Measurements from ENCODE around the gene TEX44.

TEX44 gene

GRCh38 chr2:231592636-231593145 lies at the start of gene TEX44:
Gene TEX44 (plus strand): TSS chr2:231592864. CDS start chr2:231592952, 88 bp downstream.
- no peak within 1 kb of the TSS for H3K4me3 ChIP-seq (ENCODE audit: low read depth, low read length)
- TF ChIP-seq CTCF (IDR thresholded peaks at IDR 0.05; ENCODE audit: low read depth, low read length) = no peak
- H3K27ac ChIP-seq = no peak within 1 kb of the TSS
- no peaks in the 10 kb centered on the region for H3K36me3 ChIP-seq
- H3K9me3 ChIP-seq (ENCODE audit: severe bottlenecking) = no peaks in the 10 kb centered on the region
- no peaks in the 10 kb centered on the region for H3K27me3 ChIP-seq (ENCODE audit: insufficient read depth, low read depth, severe bottlenecking)
- no peak for DNase-seq

- no peaks in the 10 kb centered on the region for H3K27me3 ChIP-seq (ENCODE audit: insufficient read depth, low read depth, severe bottlenecking)
- H3K36me3 ChIP-seq = no peaks in the 10 kb centered on the region
- no peak for TF ChIP-seq CTCF (IDR thresholded peaks at IDR 0.05; ENCODE audit: low read depth, low read length)
- no peak for DNase-seq
- H3K9me3 ChIP-seq (ENCODE audit: severe bottlenecking) = peaks cover 9% of the 10 kb centered on the region
- no peak overlapping the region for H3K4me3 ChIP-seq (ENCODE audit: low read depth, low read length)
- H3K27ac ChIP-seq = no peak overlapping the region
Observed at GRCh38 chr2:231545105-231545902, 47.4 kb upstream of the TEX44 start.

GRCh38 chr2:231546014-231546715 lies 46.5 kb upstream of the TEX44 start:
- no peak for DNase-seq
- H3K9me3 ChIP-seq (ENCODE audit: severe bottlenecking) = peaks cover 10% of the 10 kb centered on the region
- no peak overlapping the region for H3K4me3 ChIP-seq (ENCODE audit: low read depth, low read length)
- H3K27me3 ChIP-seq (ENCODE audit: insufficient read depth, low read depth, severe bottlenecking) = no peaks in the 10 kb centered on the region
- no peak overlapping the region for H3K27ac ChIP-seq
- no peak for TF ChIP-seq CTCF (IDR thresholded peaks at IDR 0.05; ENCODE audit: low read depth, low read length)
- no peaks in the 10 kb centered on the region for H3K36me3 ChIP-seq

- Histone ChIP-seq H3K27ac (no peak overlapping the region), H3K36me3 (no peaks in the 10 kb centered on the region), H3K9me3 (ENCODE audit: severe bottlenecking) (peaks cover 14% of the 10 kb centered on the region), H3K27me3 (ENCODE audit: insufficient read depth, low read depth, severe bottlenecking) (no peaks in the 10 kb centered on the region), H3K4me3 (ENCODE audit: low read depth, low read length) (no peak overlapping the region)
- no peak for TF ChIP-seq CTCF (IDR thresholded peaks at IDR 0.05; ENCODE audit: low read depth, low read length)
- no peak for DNase-seq
Observed at GRCh38 chr2:231547315-231548110, 45.2 kb upstream of the TEX44 start.

- Histone ChIP-seq H3K9me3 (ENCODE audit: severe bottlenecking) (peaks cover 16% of the 10 kb centered on the region), H3K27ac (no peak overlapping the region), H3K36me3 (no peaks in the 10 kb centered on the region), H3K27me3 (ENCODE audit: insufficient read depth, low read depth, severe bottlenecking) (no peaks in the 10 kb centered on the region), H3K4me3 (ENCODE audit: low read depth, low read length) (no peak overlapping the region)
- DNase-seq = no peak
- no peak for TF ChIP-seq CTCF (IDR thresholded peaks at IDR 0.05; ENCODE audit: low read depth, low read length)
Observed at GRCh38 chr2:231548752-231549151, 43.9 kb upstream of the TEX44 start.

All from WERI-Rb-1 (cell line).